Measurements from ENCODE around the gene OR14J1. TPM values are rescaled to one million over a fixed set of nuclear protein-coding genes. Genes with fewer than 3 reads are reported as not detected.

The OR14J1 gene, protein sequence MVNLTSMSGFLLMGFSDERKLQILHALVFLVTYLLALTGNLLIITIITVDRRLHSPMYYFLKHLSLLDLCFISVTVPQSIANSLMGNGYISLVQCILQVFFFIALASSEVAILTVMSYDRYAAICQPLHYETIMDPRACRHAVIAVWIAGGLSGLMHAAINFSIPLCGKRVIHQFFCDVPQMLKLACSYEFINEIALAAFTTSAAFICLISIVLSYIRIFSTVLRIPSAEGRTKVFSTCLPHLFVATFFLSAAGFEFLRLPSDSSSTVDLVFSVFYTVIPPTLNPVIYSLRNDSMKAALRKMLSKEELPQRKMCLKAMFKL
- not detected for total RNA-seq

- Histone ChIP-seq H3K27me3 (no peaks in the 10 kb centered on the region), H3K4me3 (no peak within 1 kb of the TSS), H3K36me3 (no peaks in the 10 kb centered on the region), H3K27ac (no peak within 1 kb of the TSS), H3K9me3 (no peaks in the 10 kb centered on the region), H3K4me1 (no peaks in the 10 kb centered on the region)
- no peak for TF ChIP-seq POLR2A (IDR thresholded peaks at IDR 0.05)
- TF ChIP-seq CTCF (IDR thresholded peaks at IDR 0.05) = no peak
- no peak for TF ChIP-seq EP300 (IDR thresholded peaks at IDR 0.05)
- no peak for TF ChIP-seq POLR2AphosphoS5 (IDR thresholded peaks at IDR 0.05)
- DNase-seq (no peak), ATAC-seq (ENCODE audit: low FRiP score in 2 of 2) (no peak)
- 52 to 73% methylated on average over 3 of the region's 3 CpGs for WGBS, 2 donors
Observed at GRCh38 chr6:29301316-29301715, at the start of gene OR14J1. TSS of gene OR14J1 (plus strand) at chr6:29301701. CDS start at chr6:29306690, 4,989 bp downstream.

DNA sequence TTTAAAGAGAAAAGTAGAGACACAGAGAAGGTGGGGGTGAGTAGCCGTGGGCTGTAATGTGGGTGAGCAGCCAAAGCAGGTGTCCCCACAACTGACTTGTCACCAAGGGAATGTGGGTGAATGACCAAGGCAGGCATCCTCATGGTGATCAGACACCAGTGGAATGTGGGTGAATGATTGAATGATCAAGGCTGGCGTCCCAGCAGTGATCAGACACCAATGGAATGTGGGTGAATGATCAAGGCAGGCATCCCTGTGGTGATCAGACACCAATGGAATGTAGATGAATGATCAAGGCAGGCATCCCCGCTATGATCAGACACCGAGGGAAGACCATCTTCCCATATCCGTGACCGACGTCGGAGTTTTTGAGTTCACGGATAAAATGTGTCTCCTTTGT lies 49.8 kb upstream of the OR14J1 start:
- 87 to 88% methylated on average over 9 of the region's 9 CpGs for WGBS, 2 donors
- H3K4me1 ChIP-seq = no peaks in the 10 kb centered on the region
- no peak for DNase-seq
- no peak for ATAC-seq (ENCODE audit: low FRiP score in 2 of 2)
- H3K27me3 ChIP-seq = no peaks in the 10 kb centered on the region
- peaks cover 0 to 6% (median 0%) of the 10 kb centered on the region in 4 donors for H3K9me3 ChIP-seq
- H3K4me3 ChIP-seq = no peak overlapping the region
- H3K36me3 ChIP-seq = no peaks in the 10 kb centered on the region
- no peak overlapping the region for H3K27ac ChIP-seq
- TF ChIP-seq POLR2AphosphoS5 (IDR thresholded peaks at IDR 0.05) (no peak), POLR2A (IDR thresholded peaks at IDR 0.05) (no peak), CTCF (IDR thresholded peaks at IDR 0.05) (no peak), EP300 (IDR thresholded peaks at IDR 0.05) (no peak)

- Histone ChIP-seq H3K4me1 (no peaks in the 10 kb centered on the region), H3K4me3 (no peak overlapping the region), H3K27me3 (no peaks in the 10 kb centered on the region), H3K9me3 (peaks cover 0 to 6% (median 0%) of the 10 kb centered on the region in 4 donors), H3K27ac (no peak overlapping the region), H3K36me3 (no peaks in the 10 kb centered on the region)
- TF ChIP-seq CTCF (IDR thresholded peaks at IDR 0.05) (no peak), EP300 (IDR thresholded peaks at IDR 0.05) (no peak), POLR2AphosphoS5 (IDR thresholded peaks at IDR 0.05) (no peak), POLR2A (IDR thresholded peaks at IDR 0.05) (no peak)
- no peak for DNase-seq
- 89 to 94% methylated on average over 2 of the region's 2 CpGs for WGBS, 2 donors
- ATAC-seq (ENCODE audit: low FRiP score in 2 of 2) = no peak
Observed at GRCh38 chr6:29255530-29255929, 46.0 kb upstream of the OR14J1 start.

- Histone ChIP-seq H3K27ac (no peak overlapping the region), H3K27me3 (no peaks in the 10 kb centered on the region), H3K36me3 (no peaks in the 10 kb centered on the region), H3K4me3 (no peak overlapping the region), H3K9me3 (peaks cover 0 to 6% (median 0%) of the 10 kb centered on the region in 4 donors), H3K4me1 (no peaks in the 10 kb centered on the region)
- 46 to 48% methylated on average over 2 of the region's 2 CpGs for WGBS, 2 donors
- TF ChIP-seq CTCF (IDR thresholded peaks at IDR 0.05) (no peak), POLR2A (IDR thresholded peaks at IDR 0.05) (no peak), POLR2AphosphoS5 (IDR thresholded peaks at IDR 0.05) (no peak), EP300 (IDR thresholded peaks at IDR 0.05) (no peak)
- no peak for DNase-seq
- no peak for ATAC-seq (ENCODE audit: low FRiP score in 2 of 2)
Observed at GRCh38 chr6:29259721-29260120, 41.8 kb upstream of the OR14J1 start.

- no peak for ATAC-seq (ENCODE audit: low FRiP score in 2 of 2)
- DNase-seq = no peak
- 75 to 79% methylated on average over 3 of the region's 3 CpGs for WGBS, 2 donors
- H3K9me3 ChIP-seq = no peaks in the 10 kb centered on the region
- no peak overlapping the region for H3K4me3 ChIP-seq
- H3K36me3 ChIP-seq = no peaks in the 10 kb centered on the region
- H3K4me1 ChIP-seq = no peaks in the 10 kb centered on the region
- no peaks in the 10 kb centered on the region for H3K27me3 ChIP-seq
- no peak overlapping the region for H3K27ac ChIP-seq
- no peak for TF ChIP-seq CTCF (IDR thresholded peaks at IDR 0.05)
- no peak for TF ChIP-seq POLR2A (IDR thresholded peaks at IDR 0.05)
- TF ChIP-seq EP300 (IDR thresholded peaks at IDR 0.05) = no peak
- TF ChIP-seq POLR2AphosphoS5 (IDR thresholded peaks at IDR 0.05) = no peak
Observed at GRCh38 chr6:29263001-29263400, 38.5 kb upstream of the OR14J1 start.

Data from upper lobe of left lung (tissue), 6 donors.